Tibial nerve (tissue), 4 donors: ENCODE measurements around the gene NYAP2. TPM values are rescaled to one million over a fixed set of nuclear protein-coding genes. Genes with fewer than 3 reads are reported as not detected.

ENCODE experiments used
- DNase-seq, 2 donors: peaks; one replicate each; pipeline ENCODE4 v3.0.0-alpha.2; 2019; ENCODE audit warnings: low spot score in 2 of 2
- H3K27ac ChIP-seq, 4 donors: fragments of 200-600 bp; sonication (generic) in 3 of 4; one replicate each; pipeline ENCODE4 v1.5.1; 2017 to 2019; ENCODE audit warnings: mild to moderate bottlenecking in 1 of 4
- H3K27me3 ChIP-seq, 2 donors: fragments of 200-600 bp; sonication (generic) in 1 of 2; one replicate each; pipeline versions ENCODE4 v1.5.1 to v1.6.0; 2017 to 2019
- H3K36me3 ChIP-seq, 3 donors: fragments of 200-600 bp; sonication (generic); one replicate each; pipeline ENCODE4 v1.5.1; 2018 to 2019
- H3K4me1 ChIP-seq, 4 donors: fragments of 200-600 bp; sonication (generic) in 3 of 4; one replicate each; pipeline ENCODE4 v1.5.1; 2017 to 2019
- H3K4me3 ChIP-seq, 4 donors: fragments of 200-600 bp; sonication (generic) in 3 of 4; one replicate each; pipeline ENCODE4 v1.5.1; 2017 to 2019; ENCODE audit warnings: mild to moderate bottlenecking in 1 of 4, moderate library complexity in 1 of 4
- H3K9me3 ChIP-seq, 4 donors: fragments of 200-600 bp; sonication (generic) in 3 of 4; one replicate each; pipeline ENCODE4 v1.5.1; 2017 to 2019
- CTCF ChIP-seq, 5 experiments: fragments of 200-600 bp in 3 of 5; fragments of 450-650 bp in 2 of 5; sonication (generic) in 3 of 5; IDR thresholded peaks; one replicate each; pipeline ENCODE4 v1.5.1; 2016 to 2019; ENCODE audit warnings: antibody characterized with exemption in 5 of 5, mild to moderate bottlenecking in 3 of 5, moderate library complexity in 2 of 5
- EP300 ChIP-seq, 2 donors: sonication (generic); formaldehyde crosslinking; IDR thresholded peaks; one replicate each; pipeline ENCODE4 v1.6.1; 2017; ENCODE audit warnings: antibody characterized with exemption in 2 of 2, mild to moderate bottlenecking in 1 of 2
- POLR2A ChIP-seq, 2 donors: fragments of 450-650 bp; IDR thresholded peaks; one replicate each; pipeline ENCODE4 v1.6.1; 2017; ENCODE audit warnings: antibody characterized with exemption in 2 of 2, mild to moderate bottlenecking in 2 of 2, moderate library complexity in 2 of 2
- WGBS, 2 donors: methylation state at CpG; one replicate each; pipeline ENCODE4 v1.1.5; 2018; 5-methylcytosine and 5-hydroxymethylcytosine counted together
- total RNA-seq, 4 donors: library from RNA; depleted of rRNA; stranded (reverse); fragments of >200 nt; gene quantifications; one replicate each; pipeline ENCODE4 v1.1.0, GENCODE V29; 2016

NYAP2 gene
- total RNA-seq, 4 donors from 2014 or later = under 0.01 TPM; not detected in 3

GRCh38 chr2:225367482-225367881, 32.0 kb upstream of the NYAP2 start:
- Histone ChIP-seq H3K27ac (no peak overlapping the region), H3K36me3 (no peaks in the 10 kb centered on the region), H3K9me3 (no peaks in the 10 kb centered on the region), H3K27me3 (no peaks in the 10 kb centered on the region), H3K4me1 (no peaks in the 10 kb centered on the region), H3K4me3 (no peak overlapping the region)
- DNase-seq = no peak
- no peak for TF ChIP-seq CTCF (IDR thresholded peaks at IDR 0.05)
- no peak for TF ChIP-seq POLR2A (IDR thresholded peaks at IDR 0.05)
- TF ChIP-seq EP300 (IDR thresholded peaks at IDR 0.05) = no peak
- 62 to 65% methylated on average over 1 of the region's 1 CpG for WGBS, 2 donors

GRCh38 chr2:225378984-225379383, 20.5 kb upstream of the NYAP2 start:
- Histone ChIP-seq H3K9me3 (no peaks in the 10 kb centered on the region), H3K36me3 (no peaks in the 10 kb centered on the region), H3K4me3 (no peak overlapping the region), H3K27ac (no peak overlapping the region), H3K4me1 (no peaks in the 10 kb centered on the region), H3K27me3 (no peaks in the 10 kb centered on the region)
- no peak for TF ChIP-seq EP300 (IDR thresholded peaks at IDR 0.05)
- TF ChIP-seq POLR2A (IDR thresholded peaks at IDR 0.05) = no peak
- no peak for TF ChIP-seq CTCF (IDR thresholded peaks at IDR 0.05)
- no peak for DNase-seq
- WGBS, 2 donors = 70 to 89% methylated on average over 3 of the region's 3 CpGs

- Histone ChIP-seq H3K4me1 (no peaks in the 10 kb centered on the region), H3K36me3 (no peaks in the 10 kb centered on the region), H3K9me3 (no peaks in the 10 kb centered on the region), H3K27ac (no peak overlapping the region), H3K27me3 (no peaks in the 10 kb centered on the region), H3K4me3 (no peak overlapping the region)
- TF ChIP-seq EP300 (IDR thresholded peaks at IDR 0.05) (no peak), CTCF (IDR thresholded peaks at IDR 0.05) (no peak), POLR2A (IDR thresholded peaks at IDR 0.05) (no peak)
- 87 to 92% methylated on average over 6 of the region's 6 CpGs for WGBS, 2 donors
- no peak for DNase-seq
These were observed 19.7 kb upstream of the NYAP2 start for GRCh38 chr2:225379856-225380255.

GRCh38 chr2:225381609-225382008, 17.9 kb upstream of the NYAP2 start:
- Histone ChIP-seq H3K27me3 (no peaks in the 10 kb centered on the region), H3K4me1 (no peaks in the 10 kb centered on the region), H3K9me3 (no peaks in the 10 kb centered on the region), H3K4me3 (no peak overlapping the region), H3K27ac (no peak overlapping the region), H3K36me3 (no peaks in the 10 kb centered on the region)
- 84 to 85% methylated on average over 4 of the region's 4 CpGs for WGBS, 2 donors
- TF ChIP-seq POLR2A (IDR thresholded peaks at IDR 0.05) = no peak
- TF ChIP-seq CTCF (IDR thresholded peaks at IDR 0.05) = no peak
- TF ChIP-seq EP300 (IDR thresholded peaks at IDR 0.05) = no peak
- DNase-seq = no peak

- Histone ChIP-seq H3K4me3 (no peak overlapping the region), H3K9me3 (no peaks in the 10 kb centered on the region), H3K27ac (no peak overlapping the region), H3K4me1 (no peaks in the 10 kb centered on the region), H3K27me3 (no peaks in the 10 kb centered on the region), H3K36me3 (no peaks in the 10 kb centered on the region)
- WGBS, 2 donors = 51 to 61% methylated on average over 2 of the region's 2 CpGs
- DNase-seq = no peak
- TF ChIP-seq POLR2A (IDR thresholded peaks at IDR 0.05) (no peak), CTCF (IDR thresholded peaks at IDR 0.05) (no peak), EP300 (IDR thresholded peaks at IDR 0.05) (no peak)
These were observed 1.1 kb upstream of the NYAP2 start for GRCh38 chr2:225398372-225398771.
